Endodermal cell (in vitro differentiated cells): ENCODE measurements around the gene BUD31. TPM values are rescaled to one million over a fixed set of nuclear protein-coding genes. Genes with fewer than 3 reads are reported as not detected.

Source experiments
- DNase-seq: peaks from one replicate; pipeline ENCODE4 v3.0.0-alpha.2; 2017
- H3K27ac ChIP-seq: 2 replicates; pipeline ENCODE4 v1.5.1; 2013; ENCODE audit warnings: mild to moderate bottlenecking, low read depth, low read length, moderate library complexity
- H3K27me3 ChIP-seq: 2 replicates; pipeline ENCODE4 v1.6.1; 2013; ENCODE audit warnings: mild to moderate bottlenecking, low read length, moderate library complexity; ENCODE audit not compliant: insufficient read depth, control insufficient read depth, poor library complexity, severe bottlenecking
- H3K36me3 ChIP-seq: 2 replicates; pipeline ENCODE4 v1.7.0; 2013; ENCODE audit warnings: mild to moderate bottlenecking, low read length, moderate library complexity; ENCODE audit not compliant: control insufficient read depth, insufficient read depth
- H3K4me1 ChIP-seq: one replicate; pipeline ENCODE4 v1.7.0; 2013; ENCODE audit warnings: low read length; ENCODE audit not compliant: control insufficient read depth, insufficient read depth
- H3K4me3 ChIP-seq: 2 replicates; pipeline ENCODE4 v1.5.1; 2013; ENCODE audit warnings: mild to moderate bottlenecking, low read length, moderate library complexity
- H3K9ac ChIP-seq: 2 replicates; pipeline ENCODE4 v1.6.1; 2013; ENCODE audit warnings: mild to moderate bottlenecking, low read length, moderate library complexity; ENCODE audit not compliant: poor library complexity, severe bottlenecking; ENCODE audit errors: extremely low read depth
- H3K9me3 ChIP-seq: 2 replicates; pipeline ENCODE4 v1.6.1; 2013; ENCODE audit warnings: mild to moderate bottlenecking, low read length, moderate library complexity; ENCODE audit not compliant: control insufficient read depth
- H3K27ac Mint-ChIP-seq: 2 replicates; pipeline ENCODE4 v1.8.0; 2020; ENCODE audit warnings: mixed read lengths
- H3K27me3 Mint-ChIP-seq: 2 replicates; pipeline ENCODE4 v1.8.0; 2021; ENCODE audit warnings: mild to moderate bottlenecking, mixed read lengths; ENCODE audit not compliant: insufficient read depth
- H3K36me3 Mint-ChIP-seq: 2 replicates; pipeline ENCODE4 v1.8.0; 2020; ENCODE audit warnings: low read depth, mixed read lengths
- H3K4me1 Mint-ChIP-seq: 2 replicates; pipeline ENCODE4 v1.8.0; 2020; ENCODE audit warnings: mixed read lengths
- H3K4me3 Mint-ChIP-seq: 2 replicates; pipeline ENCODE4 v1.8.0; 2020; ENCODE audit warnings: mild to moderate bottlenecking, moderate library complexity, mixed read lengths
- H3K9me3 Mint-ChIP-seq: 2 replicates; pipeline ENCODE4 v1.8.0; 2020; ENCODE audit warnings: mild to moderate bottlenecking, mixed read lengths
- CTCF ChIP-seq: fragments of 200-600 bp; sonication (generic); conservative IDR thresholded peaks from 2 replicates; pipeline ENCODE4 v1.5.0; 2021; ENCODE audit warnings: antibody characterized with exemption, mild to moderate bottlenecking
- WGBS, 2 experiments: methylation state at CpG; one replicate each; pipeline versions ENCODE4 v1.1.5 to v1.1.7; 2013; ENCODE audit warnings: missing lambda C conversion rate in 2 of 2, mixed read lengths in 1 of 2; ENCODE audit not compliant: insufficient coverage in 1 of 2, insufficient read length in 1 of 2; 5-methylcytosine and 5-hydroxymethylcytosine counted together
- total RNA-seq, 2 donors: library from RNA; stranded (reverse); fragmentation: NEBNext Ultra II Directional in 1 of 2; extraction: Animal tissue kit (Norgen Biotek cat#: 25700) in 1 of 2; gene quantifications; 2 replicates in 1 of 2; 3 replicates in 1 of 2; pipeline ENCODE4 v1.2.1, GENCODE V29; 2021

The BUD31 gene
- total RNA-seq, 2 donors from 2014 or later: 102 to 117 TPM

GRCh38 chr7:99395616-99396327, 13.0 kb upstream of the BUD31 start:
- Mint-ChIP-seq H3K36me3 (peaks cover 57% of the 10 kb centered on the region), H3K9me3 (no peaks in the 10 kb centered on the region), H3K4me1 (peaks cover 9% of the 10 kb centered on the region), H3K27ac (peak overlapping the region; percentile 61), H3K4me3 (no peak overlapping the region), H3K27me3 (no peaks in the 10 kb centered on the region)
- Histone ChIP-seq H3K4me1 (no peaks in the 10 kb centered on the region), H3K4me3 (no peak overlapping the region), H3K27me3 (no peaks in the 10 kb centered on the region), H3K9ac (no peak overlapping the region), H3K36me3 (peaks cover 75% of the 10 kb centered on the region), H3K9me3 (no peaks in the 10 kb centered on the region), H3K27ac (no peak overlapping the region)
- peak; percentile 54 for TF ChIP-seq CTCF
- WGBS, 2 experiments: 95 to 97% methylated on average over 12 to 14 of the region's 14 CpGs
- no peak for DNase-seq

DNA sequence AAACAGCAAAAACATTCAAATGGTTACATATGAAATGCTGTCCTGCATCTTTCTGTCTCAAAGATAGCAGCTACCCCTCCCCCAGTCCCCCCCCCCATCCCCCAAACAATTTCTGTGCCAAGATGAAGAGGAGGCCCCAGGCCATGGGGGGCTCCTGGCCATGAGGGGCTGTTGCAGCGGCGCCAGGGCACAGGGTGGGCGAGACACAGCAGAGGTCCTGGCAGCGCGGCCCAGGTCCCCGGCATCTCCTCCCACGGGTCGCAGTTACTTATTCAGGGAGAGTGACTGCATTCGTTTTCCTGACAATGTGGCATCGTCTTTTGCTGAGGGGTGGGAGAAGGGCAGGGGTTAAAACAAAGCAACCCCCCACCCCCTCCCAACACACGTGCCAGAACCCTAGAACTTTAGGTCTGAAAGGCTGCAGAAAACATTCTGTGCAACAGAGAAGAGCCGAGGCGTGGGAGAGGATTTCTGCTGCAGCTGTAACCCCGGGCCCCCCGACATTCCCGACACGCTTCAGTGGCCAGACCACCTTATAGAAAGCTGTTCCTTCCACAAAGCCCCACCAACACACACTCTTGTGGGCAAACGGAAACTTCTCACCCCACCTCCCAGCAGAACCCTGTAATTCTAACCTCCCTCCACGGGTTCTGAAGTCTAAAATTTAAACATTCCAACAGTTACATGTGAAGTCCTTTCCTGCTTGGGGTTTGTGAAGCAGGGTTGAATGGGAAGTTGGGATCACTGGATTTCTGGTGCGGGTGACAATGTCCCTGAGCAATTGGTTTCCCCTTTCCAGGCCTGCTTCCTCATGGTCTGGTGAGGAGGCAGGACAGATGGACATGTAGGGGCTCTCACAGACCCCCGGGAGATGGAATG, 12.1 kb upstream of the BUD31 start:
- peaks cover 58% of the 10 kb centered on the region for H3K36me3 Mint-ChIP-seq
- no peak overlapping the region for H3K4me3 ChIP-seq
- no peak overlapping the region for H3K27ac Mint-ChIP-seq
- H3K4me3 Mint-ChIP-seq: no peak overlapping the region
- no peaks in the 10 kb centered on the region for H3K9me3 ChIP-seq
- peaks cover 9% of the 10 kb centered on the region for H3K4me1 Mint-ChIP-seq
- 92 to 100% methylated on average over 1 to 21 of the region's 21 CpGs for WGBS, 2 experiments
- DNase-seq: no peak
- TF ChIP-seq CTCF: no peak
- H3K27me3 ChIP-seq: no peaks in the 10 kb centered on the region
- H3K36me3 ChIP-seq: peaks cover 76% of the 10 kb centered on the region
- no peak overlapping the region for H3K9ac ChIP-seq
- H3K4me1 ChIP-seq: no peaks in the 10 kb centered on the region
- no peaks in the 10 kb centered on the region for H3K27me3 Mint-ChIP-seq
- no peaks in the 10 kb centered on the region for H3K9me3 Mint-ChIP-seq
- H3K27ac ChIP-seq: peak overlapping the region; percentile 49

- H3K9me3 Mint-ChIP-seq: no peaks in the 10 kb centered on the region
- no peak overlapping the region for H3K27ac ChIP-seq
- no peaks in the 10 kb centered on the region for H3K27me3 ChIP-seq
- 94 to 96% methylated on average over 11 to 18 of the region's 18 CpGs for WGBS, 2 experiments
- no peak for TF ChIP-seq CTCF
- H3K4me1 Mint-ChIP-seq: peaks cover 9% of the 10 kb centered on the region
- no peak overlapping the region for H3K9ac ChIP-seq
- no peak overlapping the region for H3K27ac Mint-ChIP-seq
- no peak overlapping the region for H3K4me3 ChIP-seq
- peaks cover 84% of the 10 kb centered on the region for H3K36me3 ChIP-seq
- no peak overlapping the region for H3K4me3 Mint-ChIP-seq
- DNase-seq: no peak
- no peaks in the 10 kb centered on the region for H3K9me3 ChIP-seq
- no peaks in the 10 kb centered on the region for H3K27me3 Mint-ChIP-seq
- peaks cover 58% of the 10 kb centered on the region for H3K36me3 Mint-ChIP-seq
- no peaks in the 10 kb centered on the region for H3K4me1 ChIP-seq
Measured at GRCh38 chr7:99397297-99397983, 11.3 kb upstream of the BUD31 start.
